ENCODE data around the gene NMBR. TPM values are rescaled to one million over a fixed set of nuclear protein-coding genes. Genes with fewer than 3 reads are reported as not detected.
"Not testable (repeated sequence)": the region's sequence is repeated elsewhere in the genome, so short reads cannot be mapped to it uniquely, and the experiment has no call there.

NMBR gene
- total RNA-seq, 4 donors from 2014 or later = not detected

GRCh38 chr6:142162780-142163179, 15.9 kb upstream of the NMBR start:
- Histone ChIP-seq H3K27ac (replicated peaks in 1 of 4) (no peak overlapping the region), H3K4me3 (no peak overlapping the region), H3K4me1 (peaks cover 0 to 14% (median 9%) of the 10 kb centered on the region in 4 donors), H3K27me3 (no peaks in the 10 kb centered on the region), H3K9me3 (no peaks in the 10 kb centered on the region), H3K36me3 (peaks cover 9 to 17% (median 16%) of the 10 kb centered on the region in 4 donors)
- WGBS = 81% methylated on average over 1 of the region's 1 CpG
- TF ChIP-seq CTCF (IDR thresholded peaks at IDR 0.05) = no peak
- no peak for TF ChIP-seq POLR2AphosphoS5 (IDR thresholded peaks at IDR 0.05)
- TF ChIP-seq POLR2A (IDR thresholded peaks at IDR 0.05; ENCODE audit: low read depth) = no peak
- no peak for TF ChIP-seq EP300 (IDR thresholded peaks at IDR 0.05)
- no peak for DNase-seq (ENCODE audit: extremely low spot score)
- intact Hi-C loops (cut with DNase I) = loop anchor here (10.0 kb wide), 1 partner anchor 222 kb away; no protein-coding TSS in a partner anchor

- 96% methylated on average over 4 of the region's 4 CpGs for WGBS
- intact Hi-C loops (cut with DNase I); H3K4me1 ChIP-seq; H3K4me3 ChIP-seq; DNase-seq (ENCODE audit: extremely low spot score); H3K36me3 ChIP-seq; H3K27me3 ChIP-seq; H3K27ac ChIP-seq (replicated peaks in 1 of 4); H3K9me3 ChIP-seq: not testable (repeated sequence)
Measured at GRCh38 chr6:142156758-142157068, 9.8 kb upstream of the NMBR start.

DNA sequence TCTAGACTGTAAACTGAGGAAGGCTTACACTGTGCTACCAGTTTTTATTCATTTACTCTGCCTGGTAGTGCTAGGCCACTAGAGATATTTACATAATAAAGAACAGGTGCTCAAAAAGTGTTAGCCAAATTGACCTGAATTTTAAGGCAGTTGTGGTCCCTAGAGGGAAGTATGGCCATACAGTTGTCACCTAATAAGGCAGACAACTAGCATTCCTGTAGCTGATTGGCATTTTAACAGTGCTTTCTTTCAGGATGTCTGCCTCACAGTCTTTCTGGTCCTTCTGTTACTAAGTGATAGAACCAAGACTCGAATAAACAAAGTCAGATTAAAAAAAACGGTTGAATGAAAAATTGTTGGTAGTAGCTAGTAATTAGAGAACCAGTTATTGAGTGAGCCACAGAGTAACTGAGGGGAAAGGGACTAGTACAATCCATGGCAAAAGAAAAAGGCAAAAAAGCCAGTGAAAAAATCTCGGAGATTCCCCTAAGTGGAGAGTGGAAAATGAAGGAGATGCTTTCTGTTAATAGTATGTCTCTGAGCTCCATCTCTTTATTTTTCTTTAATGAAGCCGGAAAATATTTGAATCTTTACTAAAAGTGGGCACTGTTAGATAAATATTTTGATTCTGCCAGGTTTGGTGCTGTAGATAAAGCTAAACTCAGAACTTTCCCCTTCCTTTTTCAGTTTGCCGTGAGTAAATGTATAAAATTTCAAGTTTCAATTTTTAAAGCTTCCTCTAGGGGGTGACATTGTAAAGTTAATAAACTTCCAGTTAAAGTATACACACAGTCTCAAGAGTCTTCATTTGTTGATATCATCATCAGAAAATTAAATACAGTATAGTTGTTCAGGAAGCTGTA, 9.2 kb upstream of the NMBR start:
- no peak for DNase-seq (ENCODE audit: extremely low spot score)
- 51% methylated on average over 5 of the region's 5 CpGs for WGBS
- no peaks in the 10 kb centered on the region for H3K9me3 ChIP-seq
- H3K4me1 ChIP-seq = peaks cover 0 to 14% (median 6%) of the 10 kb centered on the region in 4 donors
- TF ChIP-seq POLR2A (IDR thresholded peaks at IDR 0.05; ENCODE audit: low read depth) (no peak), CTCF (IDR thresholded peaks at IDR 0.05) (peak in 2 of 3 experiments; percentile 28 to 39)
- H3K27ac ChIP-seq (replicated peaks in 1 of 4) = no peak overlapping the region
- no peaks in the 10 kb centered on the region for H3K36me3 ChIP-seq
- H3K27me3 ChIP-seq = no peaks in the 10 kb centered on the region
- intact Hi-C loops (cut with DNase I) = no loop called here
- H3K4me3 ChIP-seq = no peak overlapping the region

DNA sequence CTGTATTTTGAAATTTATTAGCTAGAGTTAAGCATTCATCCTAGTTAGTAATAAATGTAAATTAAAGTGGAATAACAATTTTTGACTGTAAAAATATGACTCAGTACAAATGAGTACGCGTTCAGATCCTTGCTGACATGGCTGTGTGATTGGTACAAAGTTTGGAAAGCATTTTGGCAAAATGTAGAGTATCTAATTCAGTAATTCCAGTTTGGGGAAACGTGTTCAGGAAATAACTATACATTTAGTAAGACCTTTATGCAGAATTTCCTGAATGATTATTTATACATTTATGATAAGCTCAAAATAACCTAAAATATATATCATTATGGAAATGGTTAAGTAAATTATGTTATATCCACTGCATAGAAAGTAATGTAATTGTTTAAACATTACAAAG, 8.2 kb upstream of the NMBR start:
- WGBS = 86% methylated on average over 3 of the region's 3 CpGs
- TF ChIP-seq EP300 (IDR thresholded peaks at IDR 0.05) = no peak
- no peak for TF ChIP-seq POLR2AphosphoS5 (IDR thresholded peaks at IDR 0.05)
- no peak for TF ChIP-seq POLR2A (IDR thresholded peaks at IDR 0.05; ENCODE audit: low read depth)
- TF ChIP-seq CTCF (IDR thresholded peaks at IDR 0.05) = no peak
- intact Hi-C loops (cut with DNase I) = no loop called here

DNA sequence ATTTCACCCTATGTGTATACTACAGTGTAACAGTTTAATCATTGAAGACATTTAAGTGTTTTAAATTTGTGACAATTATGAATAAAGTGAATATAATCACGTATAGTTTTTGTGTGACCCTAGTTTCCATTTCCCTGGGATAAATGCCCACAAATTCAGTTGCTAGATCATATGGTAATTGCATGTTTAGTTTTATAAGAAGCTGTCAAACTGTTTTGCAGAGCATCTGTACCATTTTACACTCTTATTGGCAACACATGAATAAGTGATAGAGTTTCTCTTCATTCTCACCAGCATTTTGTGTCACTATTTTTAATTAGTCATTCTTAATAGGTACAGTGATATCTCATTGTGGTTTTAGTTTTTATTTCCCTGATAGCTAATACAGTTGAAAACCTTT, 7.4 kb upstream of the NMBR start:
- no peak for DNase-seq (ENCODE audit: extremely low spot score)
- TF ChIP-seq POLR2AphosphoS5 (IDR thresholded peaks at IDR 0.05) = no peak
- no peak for TF ChIP-seq POLR2A (IDR thresholded peaks at IDR 0.05; ENCODE audit: low read depth)
- TF ChIP-seq CTCF (IDR thresholded peaks at IDR 0.05) = no peak
- TF ChIP-seq EP300 (IDR thresholded peaks at IDR 0.05) = no peak

More for the DNA sequence above, 8.2 kb upstream of the NMBR start:
- peaks cover 0 to 15% (median 6%) of the 10 kb centered on the region in 4 donors for H3K4me1 ChIP-seq
- H3K4me3 ChIP-seq = no peak overlapping the region
- DNase-seq (ENCODE audit: extremely low spot score) = no peak
- H3K36me3 ChIP-seq = no peaks in the 10 kb centered on the region
- no peak overlapping the region for H3K27ac ChIP-seq (replicated peaks in 1 of 4)
- no peaks in the 10 kb centered on the region for H3K9me3 ChIP-seq
- H3K27me3 ChIP-seq = no peaks in the 10 kb centered on the region

More for the DNA sequence above, 7.4 kb upstream of the NMBR start:
- Histone ChIP-seq H3K27ac (replicated peaks in 1 of 4) (no peak overlapping the region), H3K4me3 (no peak overlapping the region), H3K27me3 (no peaks in the 10 kb centered on the region), H3K9me3 (no peaks in the 10 kb centered on the region), H3K4me1 (peaks cover 1 to 17% (median 10%) of the 10 kb centered on the region in 4 donors), H3K36me3 (no peaks in the 10 kb centered on the region)
- intact Hi-C loops (cut with DNase I) = no loop called here
- WGBS = 70% methylated on average over 1 of the region's 1 CpG

Measured in esophagus muscularis mucosa (tissue), 4 donors.